Neural cell (in vitro differentiated cells): ENCODE results near the gene CDKL4. TPM values are rescaled to one million over a fixed set of nuclear protein-coding genes. Genes with fewer than 3 reads are reported as not detected.
"Not testable (repeated sequence)": the region's sequence is repeated elsewhere in the genome, so short reads cannot be mapped to it uniquely, and the experiment has no call there.

Experiments used
- H2AFZ ChIP-seq: fragments of 200-600, 300-800 bp; sonication (generic), shearing (Covaris generic); 2 replicates; pipeline ENCODE4 v1.6.0; 2014; ENCODE audit warnings: low read depth, mild to moderate bottlenecking, antibody characterized with exemption, low read length, moderate library complexity
- H3F3A ChIP-seq: fragments of 200-600 bp; shearing (Covaris generic); 2 replicates; pipeline ENCODE4 v1.6.1; 2016; ENCODE audit warnings: mild to moderate bottlenecking, moderate library complexity, mixed read lengths, antibody characterized with exemption, low read length; ENCODE audit not compliant: insufficient read depth, poor library complexity, severe bottlenecking
- H3K27ac ChIP-seq: fragments of 200-600, 300-800 bp; sonication (generic), shearing (Covaris generic); 2 replicates; pipeline ENCODE4 v1.5.1; 2014; ENCODE audit warnings: mild to moderate bottlenecking, low read length, moderate library complexity
- H3K27me3 ChIP-seq: fragments of 300-800, 200-600 bp; sonication (generic), shearing (Covaris generic); 2 replicates; pipeline ENCODE4 v1.6.0; 2014; ENCODE audit warnings: mild to moderate bottlenecking, low read depth, low read length, moderate library complexity; ENCODE audit not compliant: insufficient read depth
- H3K36me3 ChIP-seq: fragments of 300-800, 200-600 bp; sonication (generic), shearing (Covaris generic); 2 replicates; pipeline ENCODE4 v1.5.1; 2014; ENCODE audit warnings: mild to moderate bottlenecking, antibody characterized with exemption, low read length, moderate library complexity; ENCODE audit not compliant: insufficient read depth
- H3K4me2 ChIP-seq: fragments of 300-800, 200-600 bp; sonication (generic), shearing (Covaris generic); 2 replicates; pipeline ENCODE4 v1.6.0; 2014; ENCODE audit warnings: mild to moderate bottlenecking, low read length
- H3K4me3 ChIP-seq: fragments of 300-800, 200-600 bp; sonication (generic), shearing (Covaris generic); 2 replicates; pipeline ENCODE4 v1.5.1; 2014; ENCODE audit warnings: mild to moderate bottlenecking, low read length, moderate library complexity
- H3K79me2 ChIP-seq: fragments of 200-600 bp; shearing (Covaris generic); replicated peaks from 2 replicates; pipeline ENCODE4 v1.6.0; 2014; ENCODE audit warnings: mild to moderate bottlenecking, low read length, moderate library complexity; ENCODE audit not compliant: insufficient read depth
- H3K9ac ChIP-seq: fragments of 300-800, 200-600 bp; sonication (generic), shearing (Covaris generic); 2 replicates; pipeline ENCODE4 v1.6.1; 2016; ENCODE audit warnings: mild to moderate bottlenecking, low read length, mixed read lengths
- H3K9me2 ChIP-seq: fragments of 200-600 bp; shearing (Covaris generic); 2 replicates; pipeline ENCODE4 v1.6.1; 2016; ENCODE audit warnings: mild to moderate bottlenecking, low read length, mixed read lengths; ENCODE audit not compliant: insufficient read depth
- H3K9me3 ChIP-seq: fragments of 200-600, 300-800 bp; sonication (generic), shearing (Covaris generic); 2 replicates; pipeline ENCODE4 v1.6.1; 2016; ENCODE audit warnings: mild to moderate bottlenecking, mixed run types, low read length, moderate library complexity, mixed read lengths
- H4K20me1 ChIP-seq: fragments of 200-600 bp; shearing (Covaris generic); 2 replicates; pipeline ENCODE4 v1.6.1; 2016; ENCODE audit warnings: mild to moderate bottlenecking, mixed run types; ENCODE audit not compliant: insufficient read depth
- CTCF ChIP-seq: fragments of 450-650 bp; IDR thresholded peaks from 2 replicates; pipeline ENCODE4 v1.5.1; 2014; ENCODE audit warnings: antibody characterized with exemption, mild to moderate bottlenecking, moderate library complexity; ENCODE audit not compliant: poor library complexity, severe bottlenecking
- EP300 ChIP-seq: fragments of 450-650 bp; conservative IDR thresholded peaks from 2 replicates; pipeline ENCODE4 v1.6.1; 2014; ENCODE audit warnings: antibody characterized with exemption, mild to moderate bottlenecking, moderate library complexity; ENCODE audit not compliant: poor library complexity, severe bottlenecking
- EZH2 ChIP-seq: fragments of 200-600, 300-800 bp; shearing (Covaris generic), sonication (generic); IDR thresholded peaks from 2 replicates; pipeline ENCODE4 v1.6.1; 2014; ENCODE audit warnings: antibody characterized with exemption, low read length, borderline replicate concordance, mild to moderate bottlenecking; ENCODE audit not compliant: insufficient read depth, poor library complexity, severe bottlenecking
- MXI1 ChIP-seq: fragments of 450-650 bp; conservative IDR thresholded peaks from 2 replicates; pipeline ENCODE4 v1.6.1; 2014; ENCODE audit warnings: antibody characterized with exemption, mild to moderate bottlenecking; ENCODE audit not compliant: poor library complexity, severe bottlenecking
- POLR2AphosphoS5 ChIP-seq: IDR thresholded peaks from 2 replicates; pipeline ENCODE4 v1.6.1; 2012
- RAD21 ChIP-seq: fragments of 450-650 bp; conservative IDR thresholded peaks from 2 replicates; pipeline ENCODE4 v1.6.1; 2014; ENCODE audit warnings: antibody characterized with exemption, mild to moderate bottlenecking, moderate library complexity
- REST ChIP-seq: IDR thresholded peaks from 2 replicates; pipeline ENCODE4 v1.6.1; 2012; ENCODE audit warnings: borderline replicate concordance
- SMC3 ChIP-seq: fragments of 450-650 bp; conservative IDR thresholded peaks from 2 replicates; pipeline ENCODE4 v1.6.1; 2014; ENCODE audit warnings: antibody characterized with exemption, mild to moderate bottlenecking, moderate library complexity; ENCODE audit not compliant: poor library complexity
- TAF1 ChIP-seq: IDR thresholded peaks from 2 replicates; pipeline ENCODE4 v1.6.1; 2012; ENCODE audit warnings: low read depth
- polyA plus RNA-seq: library from polyadenylated mRNA; depleted of rRNA; stranded (reverse); fragments of >200 nt; gene quantifications from 2 replicates; pipeline ENCODE4 v1.2.3, GENCODE V29; 2014

CDKL4 gene
- polyA plus RNA-seq, 1 donor from 2014 or later, result not detected

- not testable (repeated sequence) for H3K9me2 ChIP-seq, H3K27ac ChIP-seq, H3K9me3 ChIP-seq, H3K4me3 ChIP-seq, H3K27me3 ChIP-seq, H3F3A ChIP-seq, H3K79me2 ChIP-seq, H4K20me1 ChIP-seq, H3K36me3 ChIP-seq, H3K9ac ChIP-seq, H3K4me2 ChIP-seq, H2AFZ ChIP-seq
Measured at GRCh38 chr2:39155573-39155972, 88.2 kb downstream of the CDKL4 start.

- H3K27me3 ChIP-seq, result no peaks in the 10 kb centered on the region
- no peaks in the 10 kb centered on the region for H4K20me1 ChIP-seq
- no peak overlapping the region for H3K9ac ChIP-seq
- H3K4me3 ChIP-seq, result no peak overlapping the region
- H3K27ac ChIP-seq, result no peak overlapping the region
- no peak overlapping the region for H2AFZ ChIP-seq
- H3K9me2 ChIP-seq, result no peaks in the 10 kb centered on the region
- no peaks in the 10 kb centered on the region for H3K9me3 ChIP-seq
- no peak overlapping the region for H3K4me2 ChIP-seq
- H3F3A ChIP-seq, result no peaks in the 10 kb centered on the region
- TF ChIP-seq MXI1 (no peak), SMC3 (no peak), EP300 (no peak), EZH2 (no peak), TAF1 (no peak), POLR2AphosphoS5 (no peak), RAD21 (no peak), CTCF (no peak), REST (no peak)
- H3K79me2 ChIP-seq, result no peaks in the 10 kb centered on the region
- H3K36me3 ChIP-seq, result no peaks in the 10 kb centered on the region
Measured at GRCh38 chr2:39154944-39155343, 88.8 kb downstream of the CDKL4 start.

- no peak overlapping the region for H3K4me2 ChIP-seq
- no peaks in the 10 kb centered on the region for H3K9me2 ChIP-seq
- no peaks in the 10 kb centered on the region for H3K9me3 ChIP-seq
- no peaks in the 10 kb centered on the region for H3K27me3 ChIP-seq
- H3K27ac ChIP-seq, result no peak overlapping the region
- no peaks in the 10 kb centered on the region for H4K20me1 ChIP-seq
- no peaks in the 10 kb centered on the region for H3F3A ChIP-seq
- H3K79me2 ChIP-seq, result no peaks in the 10 kb centered on the region
- no peak overlapping the region for H3K4me3 ChIP-seq
- no peak overlapping the region for H2AFZ ChIP-seq
- H3K36me3 ChIP-seq, result no peaks in the 10 kb centered on the region
- TF ChIP-seq EP300 (no peak), SMC3 (no peak), RAD21 (no peak), EZH2 (no peak), REST (no peak)
- no peak overlapping the region for H3K9ac ChIP-seq
Measured at GRCh38 chr2:39153312-39153711, 90.5 kb downstream of the CDKL4 start.
